Immature natural killer cell (primary cell): ENCODE data around the gene PDE4D. TPM values are rescaled to one million over a fixed set of nuclear protein-coding genes. Genes with fewer than 3 reads are reported as not detected.
A peak's percentile ranks its signal among the peaks of the same experiment; 100 is the strongest.

ENCODE experiments used
- DNase-seq, 3 donors: peaks; one replicate each; pipeline ENCODE4 v3.0.0; 2022; ENCODE audit warnings: mixed read lengths in 1 of 3
- H3K27ac Mint-ChIP-seq, 6 donors: one replicate each; pipeline ENCODE4 v1.8.0; 2020; ENCODE audit warnings: mixed read lengths in 6 of 6, mild to moderate bottlenecking in 5 of 6, inconsistent platforms in 4 of 6, moderate library complexity in 3 of 6
- H3K27me3 Mint-ChIP-seq, 3 donors: one replicate each; pipeline ENCODE4 v1.8.0; 2020 to 2021; ENCODE audit warnings: low read depth in 3 of 3, mild to moderate bottlenecking in 3 of 3, mixed read lengths in 3 of 3, moderate library complexity in 3 of 3, inconsistent platforms in 1 of 3
- H3K36me3 Mint-ChIP-seq, 3 donors: one replicate each; pipeline ENCODE4 v1.8.0; 2020; ENCODE audit warnings: mixed read lengths in 3 of 3, inconsistent platforms in 2 of 3, mild to moderate bottlenecking in 2 of 3
- H3K4me1 Mint-ChIP-seq, 2 donors: one replicate each; pipeline ENCODE4 v1.8.0; 2020; ENCODE audit warnings: inconsistent platforms in 2 of 2, mild to moderate bottlenecking in 2 of 2, mixed read lengths in 2 of 2, moderate library complexity in 1 of 2
- H3K4me3 Mint-ChIP-seq, 5 donors: one replicate each; pipeline ENCODE4 v1.8.0; 2020; ENCODE audit warnings: mild to moderate bottlenecking in 5 of 5, mixed read lengths in 5 of 5, inconsistent platforms in 3 of 5, moderate library complexity in 3 of 5
- H3K9me3 Mint-ChIP-seq, 6 donors: one replicate each; pipeline ENCODE4 v1.8.0; 2020; ENCODE audit warnings: mild to moderate bottlenecking in 6 of 6, mixed read lengths in 6 of 6, inconsistent platforms in 4 of 6, moderate library complexity in 3 of 6
- polyA plus RNA-seq, 3 donors: library from polyadenylated mRNA; unstranded; fragments of 300-500 nt; fragmentation: Illumina TruSeq; gene quantifications; one replicate each; pipeline ENCODE4 v1.2.3, GENCODE V29; 2021

PDE4D gene
- polyA plus RNA-seq, 3 donors from 2014 or later, result 10.7 to 15.4 (median 12.6) TPM

- Mint-ChIP-seq H3K36me3 (peaks cover 0 to 4% (median 0%) of the 10 kb centered on the region in 3 donors), H3K27me3 (peaks cover 0 to 10% (median 8%) of the 10 kb centered on the region in 3 donors), H3K4me1 (peaks cover 30 to 44% of the 10 kb centered on the region in 2 donors), H3K4me3 (no peak overlapping the region), H3K9me3 (no peaks in the 10 kb centered on the region), H3K27ac (peak overlapping the region in 4 of 6 donors; percentile 46 to 82 (median 66))
- DNase-seq, result no peak
Measured at GRCh38 chr5:59103303-59103702, 790.2 kb downstream of the PDE4D start.

- no peak for DNase-seq
- Mint-ChIP-seq H3K4me1 (peaks cover 34 to 50% of the 10 kb centered on the region in 2 donors), H3K27ac (peak overlapping the region in 3 of 6 donors; percentile 63 to 82 (median 69)), H3K4me3 (peak overlapping the region in 1 of 5 donors; percentile 21), H3K27me3 (peaks cover 0 to 10% (median 8%) of the 10 kb centered on the region in 3 donors), H3K9me3 (no peaks in the 10 kb centered on the region), H3K36me3 (peaks cover 0 to 4% (median 0%) of the 10 kb centered on the region in 3 donors)
Measured at GRCh38 chr5:59102437-59102836, 791.1 kb downstream of the PDE4D start.

DNA sequence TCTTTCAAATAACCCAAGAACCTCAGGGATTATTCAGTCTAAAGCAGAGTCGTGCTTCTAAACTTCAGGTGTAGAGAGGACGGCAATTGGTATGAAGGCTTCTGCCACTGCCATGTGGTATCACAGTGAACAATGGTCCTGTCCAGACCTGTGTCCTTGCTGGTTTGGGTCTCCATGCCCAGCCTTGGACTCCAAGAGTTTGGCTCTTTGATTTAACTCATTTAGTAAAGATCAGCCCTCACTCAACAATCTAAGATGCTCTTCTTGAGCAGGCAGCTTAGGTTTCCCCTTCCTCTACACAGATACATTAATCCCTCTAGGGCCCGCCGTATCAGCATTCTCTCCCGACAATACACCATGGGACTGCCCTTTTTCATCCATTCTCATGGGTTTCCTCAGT is 792.7 kb downstream of the PDE4D start:
- Mint-ChIP-seq H3K9me3 (no peaks in the 10 kb centered on the region), H3K27ac (peak overlapping the region; percentile 92 to 97 (median 94)), H3K36me3 (peaks cover 0 to 7% (median 0%) of the 10 kb centered on the region in 3 donors), H3K4me1 (peaks cover 36 to 55% of the 10 kb centered on the region in 2 donors), H3K4me3 (peak overlapping the region in 2 of 5 donors; percentile 19 to 66), H3K27me3 (peaks cover 0 to 14% (median 8%) of the 10 kb centered on the region in 3 donors)
- no peak for DNase-seq

- Mint-ChIP-seq H3K9me3 (no peaks in the 10 kb centered on the region), H3K27ac (peak overlapping the region; percentile 92 to 97 (median 94)), H3K36me3 (peaks cover 0 to 7% (median 0%) of the 10 kb centered on the region in 3 donors), H3K4me1 (peaks cover 38 to 53% of the 10 kb centered on the region in 2 donors), H3K4me3 (peak overlapping the region; percentile 57 to 67 (median 65)), H3K27me3 (peaks cover 0 to 14% (median 8%) of the 10 kb centered on the region in 3 donors)
- no peak for DNase-seq
Measured at GRCh38 chr5:59099995-59100345, 793.6 kb downstream of the PDE4D start.

DNA sequence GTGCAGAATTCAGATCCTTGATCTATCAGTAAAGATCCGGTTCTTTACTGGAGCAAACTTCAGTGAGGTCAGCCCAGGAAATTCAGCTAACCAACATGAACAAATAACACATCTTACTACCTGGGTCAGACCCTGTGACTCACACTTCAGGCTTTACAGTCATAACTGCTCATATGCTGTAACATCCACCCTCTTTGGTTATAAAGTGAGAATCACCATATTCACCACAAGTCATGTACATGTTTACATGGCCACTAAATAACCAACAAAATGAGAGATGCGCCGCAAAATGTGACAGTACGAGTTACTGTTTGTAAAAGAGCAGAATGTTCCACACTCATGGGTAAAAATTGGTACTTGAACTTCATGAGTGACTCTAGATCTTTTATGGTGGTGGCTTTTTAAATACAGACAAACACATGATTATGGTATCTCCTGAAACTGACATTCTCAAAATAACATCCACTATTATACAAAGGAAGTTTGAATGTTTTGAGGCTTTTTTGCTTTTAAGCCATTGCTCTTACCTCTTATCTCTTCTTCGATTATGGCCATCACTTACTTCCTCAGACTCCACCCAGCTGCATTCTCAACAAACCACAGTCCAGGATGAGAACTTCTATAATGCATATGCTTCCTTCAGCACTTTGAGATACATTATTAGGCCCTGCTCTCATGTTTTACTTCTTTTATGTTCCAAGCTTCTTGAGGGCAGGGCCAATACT is 794.1 kb downstream of the PDE4D start:
- Mint-ChIP-seq H3K9me3 (no peaks in the 10 kb centered on the region), H3K27me3 (peaks cover 0 to 14% (median 8%) of the 10 kb centered on the region in 3 donors), H3K27ac (peak overlapping the region; percentile 92 to 97 (median 94)), H3K36me3 (peaks cover 0 to 7% (median 0%) of the 10 kb centered on the region in 3 donors), H3K4me1 (peaks cover 38 to 53% of the 10 kb centered on the region in 2 donors), H3K4me3 (peak overlapping the region; percentile 59 to 69 (median 65))
- DNase-seq, result peak; percentile 87 to 92 (median 91)

GRCh38 chr5:59098743-59099142 is 794.8 kb downstream of the PDE4D start:
- Mint-ChIP-seq H3K36me3 (peaks cover 0 to 7% (median under 1%) of the 10 kb centered on the region in 3 donors), H3K4me3 (peak overlapping the region; percentile 25 to 69 (median 59)), H3K9me3 (no peaks in the 10 kb centered on the region), H3K27ac (peak overlapping the region; percentile 92 to 97 (median 94)), H3K4me1 (peaks cover 38 to 53% of the 10 kb centered on the region in 2 donors), H3K27me3 (peaks cover 3 to 14% (median 9%) of the 10 kb centered on the region in 3 donors)
- DNase-seq, result no peak

GRCh38 chr5:59097712-59098111 is 795.8 kb downstream of the PDE4D start:
- Mint-ChIP-seq H3K4me1 (peaks cover 41 to 49% of the 10 kb centered on the region in 2 donors), H3K27me3 (peaks cover 3 to 14% (median 9%) of the 10 kb centered on the region in 3 donors), H3K4me3 (peak overlapping the region in 1 of 5 donors; percentile 15), H3K27ac (peak overlapping the region in 5 of 6 donors; percentile 30 to 97 (median 94)), H3K36me3 (peaks cover 0 to 7% (median 4%) of the 10 kb centered on the region in 3 donors), H3K9me3 (no peaks in the 10 kb centered on the region)
- no peak for DNase-seq

DNA sequence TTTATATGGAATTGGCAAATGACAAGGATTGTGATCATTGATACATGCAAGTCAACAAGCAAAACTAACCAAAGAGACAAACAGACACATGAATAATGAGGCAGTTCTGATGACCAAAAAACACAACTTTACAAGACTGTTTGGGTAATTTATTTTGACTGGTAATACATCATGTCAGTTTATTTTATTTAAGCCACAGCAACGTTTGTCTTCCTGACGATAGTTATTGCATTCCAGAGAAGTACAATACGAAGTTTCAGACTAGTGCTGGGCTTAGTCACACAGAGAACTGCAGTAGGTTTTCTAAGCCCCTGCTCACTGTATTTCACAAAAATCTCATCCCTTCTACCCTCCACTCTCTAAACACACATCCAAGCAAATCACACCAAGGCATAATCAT is 796.4 kb downstream of the PDE4D start:
- Mint-ChIP-seq H3K4me1 (peaks cover 42 to 47% of the 10 kb centered on the region in 2 donors), H3K27me3 (peaks cover 3 to 14% (median 9%) of the 10 kb centered on the region in 3 donors), H3K36me3 (peaks cover 0 to 7% (median 4%) of the 10 kb centered on the region in 3 donors), H3K27ac (peak overlapping the region in 5 of 6 donors; percentile 30 to 97 (median 94)), H3K4me3 (no peak overlapping the region), H3K9me3 (no peaks in the 10 kb centered on the region)
- DNase-seq, result no peak

GRCh38 chr5:59095480-59095879 is 798.0 kb downstream of the PDE4D start:
- peaks cover 3 to 12% (median 9%) of the 10 kb centered on the region in 3 donors for H3K27me3 Mint-ChIP-seq
- H3K36me3 Mint-ChIP-seq, result peaks cover 0 to 7% (median 4%) of the 10 kb centered on the region in 3 donors
- no peak overlapping the region for H3K4me3 Mint-ChIP-seq
- no peak for DNase-seq
- H3K27ac Mint-ChIP-seq, result peak overlapping the region in 4 of 6 donors; percentile 83 to 97 (median 94)
- no peaks in the 10 kb centered on the region for H3K9me3 Mint-ChIP-seq
- H3K4me1 Mint-ChIP-seq, result peaks cover 34 to 38% of the 10 kb centered on the region in 2 donors

DNA sequence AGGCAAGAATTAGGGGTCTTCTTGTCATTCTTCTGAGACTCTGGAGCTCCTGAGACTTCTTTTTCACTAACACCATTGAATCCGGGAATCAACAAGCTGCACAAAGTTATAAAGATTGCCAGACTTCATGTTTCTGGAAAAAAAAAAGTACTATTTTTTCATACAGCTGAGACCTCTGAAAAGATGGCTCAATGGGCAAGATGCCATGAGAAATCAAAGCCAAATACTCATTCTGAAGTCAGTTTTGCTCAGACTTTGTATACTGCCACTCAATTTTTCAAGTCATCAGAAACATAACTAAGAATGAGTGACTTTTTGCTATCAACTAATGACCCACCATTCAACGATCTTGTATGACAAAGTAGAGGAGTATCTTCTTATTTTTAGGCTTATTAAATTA is 798.7 kb downstream of the PDE4D start:
- H3K9me3 Mint-ChIP-seq, result no peaks in the 10 kb centered on the region
- peak overlapping the region in 4 of 6 donors; percentile 58 to 94 (median 74) for H3K27ac Mint-ChIP-seq
- H3K27me3 Mint-ChIP-seq, result peaks cover 3 to 12% (median 5%) of the 10 kb centered on the region in 3 donors
- no peak overlapping the region for H3K4me3 Mint-ChIP-seq
- H3K4me1 Mint-ChIP-seq, result peaks cover 28 to 32% of the 10 kb centered on the region in 2 donors
- H3K36me3 Mint-ChIP-seq, result peaks cover 0 to 7% (median 4%) of the 10 kb centered on the region in 3 donors
- no peak for DNase-seq

- no peak overlapping the region for H3K4me3 Mint-ChIP-seq
- peaks cover 2 to 4% (median 3%) of the 10 kb centered on the region in 3 donors for H3K27me3 Mint-ChIP-seq
- H3K27ac Mint-ChIP-seq, result peak overlapping the region in 4 of 6 donors; percentile 42 to 77 (median 57)
- peaks cover 0 to 7% (median 4%) of the 10 kb centered on the region in 3 donors for H3K36me3 Mint-ChIP-seq
- peaks cover 14 to 16% of the 10 kb centered on the region in 2 donors for H3K4me1 Mint-ChIP-seq
- no peak for DNase-seq
- no peaks in the 10 kb centered on the region for H3K9me3 Mint-ChIP-seq
Measured at GRCh38 chr5:59093329-59093728, 800.2 kb downstream of the PDE4D start.

DNA sequence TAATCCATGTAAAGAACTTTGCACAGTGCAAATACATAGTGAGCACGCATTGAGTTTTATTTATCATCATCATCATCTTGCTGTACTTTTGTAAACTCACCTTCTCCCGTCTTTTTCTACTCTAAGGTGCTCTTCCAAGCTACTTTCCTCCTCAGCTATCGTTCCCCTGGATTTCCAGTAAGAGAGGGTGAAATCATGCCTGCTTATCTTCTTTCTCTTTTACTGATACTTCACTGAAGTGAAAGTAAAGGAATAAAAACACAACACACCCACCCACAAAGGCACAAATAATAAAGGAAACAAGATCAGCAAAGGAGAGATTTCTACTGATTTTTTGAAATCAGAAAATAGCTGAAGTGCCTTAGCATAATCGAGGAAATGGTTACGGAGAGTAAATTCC is 800.8 kb downstream of the PDE4D start:
- Mint-ChIP-seq H3K36me3 (peaks cover 0 to 6% (median 4%) of the 10 kb centered on the region in 3 donors), H3K27ac (peak overlapping the region in 4 of 6 donors; percentile 2 to 71 (median 40)), H3K4me1 (peaks cover 12 to 13% of the 10 kb centered on the region in 2 donors), H3K4me3 (no peak overlapping the region), H3K9me3 (no peaks in the 10 kb centered on the region), H3K27me3 (peaks cover 2 to 4% (median 3%) of the 10 kb centered on the region in 3 donors)
- DNase-seq, result no peak

DNA sequence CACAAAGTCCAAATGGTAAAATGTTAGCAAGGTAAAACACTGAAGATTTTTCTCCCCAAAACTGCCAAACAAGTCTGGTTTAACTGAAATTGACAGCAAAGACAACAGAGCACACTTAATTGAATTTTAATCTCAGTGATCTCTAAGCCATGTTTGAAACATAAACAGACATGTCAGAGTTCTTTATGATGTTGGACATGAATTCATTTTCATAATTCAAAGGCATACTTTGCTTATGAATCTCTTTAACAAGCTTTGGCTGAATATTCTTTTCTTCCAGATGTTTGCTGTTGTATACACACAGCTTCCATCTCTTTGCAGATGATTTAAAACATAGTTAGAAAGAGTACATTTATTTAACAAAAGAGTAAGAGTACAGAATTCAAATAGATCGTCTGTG is 801.6 kb downstream of the PDE4D start:
- H3K4me1 Mint-ChIP-seq, result peaks cover 10 to 12% of the 10 kb centered on the region in 2 donors
- peak overlapping the region in 1 of 6 donors; percentile 11 for H3K27ac Mint-ChIP-seq
- H3K36me3 Mint-ChIP-seq, result peaks cover 0 to 4% (median 3%) of the 10 kb centered on the region in 3 donors
- no peaks in the 10 kb centered on the region for H3K9me3 Mint-ChIP-seq
- peaks cover 2 to 4% (median 3%) of the 10 kb centered on the region in 3 donors for H3K27me3 Mint-ChIP-seq
- no peak overlapping the region for H3K4me3 Mint-ChIP-seq
- no peak for DNase-seq

DNA sequence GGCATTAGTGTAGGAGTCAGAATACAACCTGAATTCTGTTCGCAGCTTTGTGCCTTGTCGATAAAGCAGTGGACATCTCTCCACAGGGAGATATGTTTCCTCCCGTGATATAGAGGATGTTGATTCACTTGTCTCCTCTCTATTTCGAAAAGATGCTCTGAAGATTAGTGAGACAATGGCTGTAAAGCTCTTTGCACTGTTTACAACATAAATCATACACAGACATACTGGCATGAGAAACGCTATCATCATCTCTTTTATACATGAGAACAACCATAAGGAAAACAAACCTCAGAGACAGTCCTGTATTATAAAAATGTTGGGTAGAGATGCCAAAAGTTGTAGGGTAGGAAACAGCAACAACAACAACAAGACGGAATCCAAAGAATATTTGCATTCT is 803.2 kb downstream of the PDE4D start:
- H3K27ac Mint-ChIP-seq, result peak overlapping the region in 1 of 6 donors; percentile 6
- no peak overlapping the region for H3K4me3 Mint-ChIP-seq
- H3K4me1 Mint-ChIP-seq, result peaks cover 0 to 6% of the 10 kb centered on the region in 2 donors
- no peak for DNase-seq
- H3K36me3 Mint-ChIP-seq, result peaks cover 0 to 5% (median 4%) of the 10 kb centered on the region in 3 donors
- no peaks in the 10 kb centered on the region for H3K9me3 Mint-ChIP-seq
- peaks cover 1 to 6% (median 3%) of the 10 kb centered on the region in 3 donors for H3K27me3 Mint-ChIP-seq
